Activated CD4-positive, alpha-beta T cell treated with anti-CD3 and anti-CD28 coated beads, Interleukin-2, amount 10 ng/mL, durations not matched to agents 7 days and 5 days (primary cell): ENCODE results near the gene BMP8A. TPM values are rescaled to one million over a fixed set of nuclear protein-coding genes. Genes with fewer than 3 reads are reported as not detected.

Source experiments
- CTCF ChIA-PET: fragments of 350-600 bp; sonication (Branson Sonifier 250); formaldehyde crosslinking; loops from one replicate; lab custom pipeline; 2021; ENCODE audit warnings: antibody characterized with exemption; lab: Charles Lee
- POLR2A ChIA-PET: fragments of 350-600 bp; sonication (Branson Sonifier 250); formaldehyde crosslinking; loops from one replicate; lab custom pipeline; 2021; ENCODE audit warnings: antibody characterized with exemption; lab: Charles Lee
- DNase-seq: peaks from one replicate; pipeline ENCODE4 v3.0.0-alpha.2; 2020
- H3K27ac Mint-ChIP-seq: one replicate; pipeline ENCODE4 v1.8.0; 2021; ENCODE audit warnings: mild to moderate bottlenecking, moderate library complexity, mixed read lengths
- H3K27me3 Mint-ChIP-seq: one replicate; pipeline ENCODE4 v1.8.0; 2021; ENCODE audit warnings: mixed read lengths
- H3K36me3 Mint-ChIP-seq: one replicate; pipeline ENCODE4 v1.8.0; 2021; ENCODE audit warnings: low read depth, mixed read lengths
- H3K4me1 Mint-ChIP-seq: one replicate; pipeline ENCODE4 v1.8.0; 2021; ENCODE audit warnings: mixed read lengths
- H3K4me3 Mint-ChIP-seq: one replicate; pipeline ENCODE4 v1.8.0; 2021; ENCODE audit warnings: mild to moderate bottlenecking, moderate library complexity, mixed read lengths
- H3K9me3 Mint-ChIP-seq: one replicate; pipeline ENCODE4 v1.8.0; 2021; ENCODE audit warnings: mixed read lengths
- total RNA-seq, 2 experiments: library from RNA; stranded (reverse); gene quantifications; one replicate each; pipeline ENCODE4 v1.2.3, GENCODE V29; 2021

BMP8A gene
- total RNA-seq, 2 experiments from 2014 or later, result not detected

- no peaks in the 10 kb centered on the region for H3K27me3 Mint-ChIP-seq
- POLR2A ChIA-PET, result no interaction called here
Observed at GRCh38 chr1:39544327-39544726, 52.9 kb downstream of the BMP8A start.

DNA sequence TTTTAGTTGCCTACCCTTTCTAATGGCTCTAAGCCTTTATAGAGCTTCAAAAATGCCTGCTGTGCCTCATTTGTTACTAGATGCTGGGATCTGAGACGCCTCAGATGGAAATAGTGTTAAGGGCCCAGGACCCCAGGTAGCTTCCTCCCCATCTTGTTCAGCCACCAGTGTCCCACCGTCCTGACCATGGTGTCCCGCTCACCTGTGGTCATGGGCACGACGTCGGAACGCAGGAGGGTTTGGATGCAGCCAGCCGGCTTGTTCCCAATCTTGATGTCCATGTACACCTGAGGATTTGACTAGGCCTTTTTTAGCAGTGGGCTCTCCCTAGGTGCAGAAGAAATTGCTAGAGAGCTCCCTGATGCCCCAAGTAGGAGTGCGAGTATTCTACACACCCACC is 54.1 kb downstream of the BMP8A start:
- POLR2A ChIA-PET, result no interaction called here
- no peaks in the 10 kb centered on the region for H3K27me3 Mint-ChIP-seq
- CTCF ChIA-PET, result interaction anchor here (0.7 to 1.1 kb wide), 2 partner anchors 16 to 18 kb away, joined by 3 read pairs; no protein-coding TSS in a partner anchor
- H3K36me3 Mint-ChIP-seq, result peaks cover 9% of the 10 kb centered on the region
- no peak for DNase-seq
- no peak overlapping the region for H3K27ac Mint-ChIP-seq
- no peaks in the 10 kb centered on the region for H3K9me3 Mint-ChIP-seq
- H3K4me3 Mint-ChIP-seq, result no peak overlapping the region
- no peaks in the 10 kb centered on the region for H3K4me1 Mint-ChIP-seq

More at GRCh38 chr1:39544327-39544726, 52.9 kb downstream of the BMP8A start:
- Mint-ChIP-seq H3K36me3 (peaks cover 9% of the 10 kb centered on the region), H3K4me1 (no peaks in the 10 kb centered on the region), H3K9me3 (no peaks in the 10 kb centered on the region), H3K4me3 (no peak overlapping the region), H3K27ac (no peak overlapping the region)
- CTCF ChIA-PET, result no interaction called here
- no peak for DNase-seq

DNA sequence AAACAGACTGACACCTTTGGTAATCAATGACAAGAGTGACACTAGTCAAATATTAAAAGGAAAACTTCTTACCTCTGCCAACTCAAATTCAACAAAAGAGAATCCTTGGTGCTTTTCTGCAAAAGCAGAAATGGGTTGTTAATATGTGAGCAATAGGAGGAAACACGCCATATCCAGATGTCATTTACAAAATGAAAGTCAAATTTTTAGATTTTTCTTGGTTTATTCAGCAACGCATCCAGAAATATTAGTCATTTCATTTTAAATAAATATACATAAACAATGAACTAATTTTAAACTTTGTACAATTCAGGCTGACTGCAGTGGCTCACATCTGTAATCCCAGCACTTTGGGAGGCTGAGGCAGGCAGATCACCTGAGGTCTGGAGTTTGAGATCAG is 62.8 kb downstream of the BMP8A start:
- peaks cover 7% of the 10 kb centered on the region for H3K4me1 Mint-ChIP-seq
- no peaks in the 10 kb centered on the region for H3K27me3 Mint-ChIP-seq
- no peaks in the 10 kb centered on the region for H3K9me3 Mint-ChIP-seq
- H3K27ac Mint-ChIP-seq, result no peak overlapping the region
- no peak overlapping the region for H3K4me3 Mint-ChIP-seq
- H3K36me3 Mint-ChIP-seq, result peaks cover 12% of the 10 kb centered on the region
- ChIA-PET POLR2A (no interaction called here), CTCF (no interaction called here)
- no peak for DNase-seq

- DNase-seq, result no peak
- Mint-ChIP-seq H3K4me3 (no peak overlapping the region), H3K4me1 (peaks cover 22% of the 10 kb centered on the region), H3K27ac (peak overlapping the region; percentile 3), H3K36me3 (peaks cover 66% of the 10 kb centered on the region), H3K27me3 (no peaks in the 10 kb centered on the region), H3K9me3 (no peaks in the 10 kb centered on the region)
- ChIA-PET CTCF (interaction anchor here (1.0 to 1.6 kb wide), 2 partner anchors 13 to 16 kb away, joined by 3 to 4 read pairs; no protein-coding TSS in a partner anchor), POLR2A (no interaction called here)
Observed at GRCh38 chr1:39561279-39561678, 69.8 kb downstream of the BMP8A start.

GRCh38 chr1:39562886-39563285 is 71.5 kb downstream of the BMP8A start:
- peaks cover 78% of the 10 kb centered on the region for H3K36me3 Mint-ChIP-seq
- ChIA-PET POLR2A (no interaction called here), CTCF (interaction anchor here (1.1 kb wide), 1 partner anchor 24 kb away, joined by 4 read pairs; no protein-coding TSS in a partner anchor)
- H3K27me3 Mint-ChIP-seq, result no peaks in the 10 kb centered on the region
- H3K4me1 Mint-ChIP-seq, result peaks cover 25% of the 10 kb centered on the region
- no peak overlapping the region for H3K4me3 Mint-ChIP-seq
- H3K27ac Mint-ChIP-seq, result no peak overlapping the region
- no peaks in the 10 kb centered on the region for H3K9me3 Mint-ChIP-seq
- no peak for DNase-seq

DNA sequence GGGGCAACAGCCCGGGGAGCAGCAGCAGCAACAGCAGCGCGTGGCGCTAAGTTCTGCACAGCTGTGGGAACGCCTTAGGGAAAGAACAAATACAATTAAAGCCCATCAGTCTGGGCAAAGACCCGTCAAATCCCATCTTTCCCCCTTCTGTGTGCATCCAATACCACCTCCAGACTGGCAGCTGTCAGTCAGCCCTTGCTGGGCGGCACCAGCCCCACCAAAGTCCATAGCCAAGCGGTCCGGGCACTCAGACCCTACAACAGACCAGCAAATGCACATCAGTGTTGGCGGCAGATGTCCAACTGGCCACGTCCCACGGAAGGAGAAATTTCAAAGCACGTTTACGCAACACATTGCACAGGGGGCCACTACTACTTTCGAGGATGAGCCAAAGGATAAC is 72.2 kb downstream of the BMP8A start:
- no peak overlapping the region for H3K27ac Mint-ChIP-seq
- CTCF ChIA-PET, result interaction anchor here (1.1 kb wide), 1 partner anchor 25 kb away, joined by 4 read pairs; no protein-coding TSS in a partner anchor

GRCh38 chr1:39564340-39564739 is 72.9 kb downstream of the BMP8A start:
- no peak overlapping the region for H3K4me3 Mint-ChIP-seq
- ChIA-PET POLR2A (no interaction called here), CTCF (no interaction called here)
- no peak overlapping the region for H3K27ac Mint-ChIP-seq
- no peaks in the 10 kb centered on the region for H3K9me3 Mint-ChIP-seq
- no peak for DNase-seq
- no peaks in the 10 kb centered on the region for H3K27me3 Mint-ChIP-seq
- H3K4me1 Mint-ChIP-seq, result peaks cover 19% of the 10 kb centered on the region
- H3K36me3 Mint-ChIP-seq, result peaks cover 77% of the 10 kb centered on the region

More for the DNA sequence above, 72.2 kb downstream of the BMP8A start:
- no peak for DNase-seq
- H3K9me3 Mint-ChIP-seq, result no peaks in the 10 kb centered on the region
- POLR2A ChIA-PET, result no interaction called here
- no peak overlapping the region for H3K4me3 Mint-ChIP-seq
- peaks cover 21% of the 10 kb centered on the region for H3K4me1 Mint-ChIP-seq
- H3K27me3 Mint-ChIP-seq, result no peaks in the 10 kb centered on the region
- peaks cover 79% of the 10 kb centered on the region for H3K36me3 Mint-ChIP-seq

- ChIA-PET POLR2A (no interaction called here), CTCF (interaction anchor here (2.1 kb wide), 1 partner anchor 11 kb away, joined by 6 read pairs; no protein-coding TSS in a partner anchor)
- no peak for DNase-seq
- Mint-ChIP-seq H3K27ac (no peak overlapping the region), H3K4me1 (peaks cover 17% of the 10 kb centered on the region), H3K27me3 (no peaks in the 10 kb centered on the region), H3K9me3 (no peaks in the 10 kb centered on the region), H3K4me3 (no peak overlapping the region), H3K36me3 (peaks cover 75% of the 10 kb centered on the region)
Observed at GRCh38 chr1:39564941-39565340, 73.5 kb downstream of the BMP8A start.

GRCh38 chr1:39566441-39567137 is 75.2 kb downstream of the BMP8A start:
- no peak for DNase-seq
- Mint-ChIP-seq H3K9me3 (no peaks in the 10 kb centered on the region), H3K4me1 (peaks cover 18% of the 10 kb centered on the region), H3K36me3 (peaks cover 68% of the 10 kb centered on the region), H3K4me3 (no peak overlapping the region), H3K27ac (no peak overlapping the region), H3K27me3 (no peaks in the 10 kb centered on the region)
- CTCF ChIA-PET, result interaction anchor here (1.0 to 2.1 kb wide), 3 partner anchors 7 to 11 kb away, joined by 3 to 6 read pairs (median 4); no protein-coding TSS in a partner anchor
- POLR2A ChIA-PET, result no interaction called here

DNA sequence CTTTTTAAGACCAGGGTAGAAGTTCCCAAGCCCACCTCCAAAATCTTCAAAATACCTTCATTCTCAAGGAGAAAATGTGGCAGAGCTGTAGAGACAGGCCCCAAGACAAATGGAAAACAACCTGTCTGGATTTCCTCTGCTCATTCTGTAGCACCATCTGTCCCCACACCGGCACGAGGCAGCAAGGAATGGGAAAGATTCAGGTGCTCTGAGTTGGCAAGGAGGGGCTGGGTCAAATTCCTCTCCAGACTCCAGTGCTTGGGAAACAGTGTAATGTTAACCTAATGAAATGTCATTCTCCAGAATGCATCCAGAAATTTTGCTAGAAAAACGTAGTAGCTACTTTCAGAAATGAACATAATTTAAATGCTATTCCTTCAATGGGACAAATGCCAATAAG is 75.9 kb downstream of the BMP8A start:
- Mint-ChIP-seq H3K4me3 (no peak overlapping the region), H3K9me3 (no peaks in the 10 kb centered on the region), H3K27me3 (no peaks in the 10 kb centered on the region), H3K4me1 (peaks cover 25% of the 10 kb centered on the region), H3K36me3 (peaks cover 69% of the 10 kb centered on the region), H3K27ac (no peak overlapping the region)
- no peak for DNase-seq
- ChIA-PET POLR2A (no interaction called here), CTCF (no interaction called here)

GRCh38 chr1:39568208-39568607 is 76.8 kb downstream of the BMP8A start:
- H3K27ac Mint-ChIP-seq, result no peak overlapping the region
- peaks cover 34% of the 10 kb centered on the region for H3K4me1 Mint-ChIP-seq
- DNase-seq, result no peak
- H3K27me3 Mint-ChIP-seq, result no peaks in the 10 kb centered on the region
- ChIA-PET CTCF (interaction anchor here (0.7 kb wide), 1 partner anchor 12 kb away, joined by 3 read pairs; no protein-coding TSS in a partner anchor), POLR2A (no interaction called here)
- H3K36me3 Mint-ChIP-seq, result peaks cover 70% of the 10 kb centered on the region
- H3K9me3 Mint-ChIP-seq, result no peaks in the 10 kb centered on the region
- no peak overlapping the region for H3K4me3 Mint-ChIP-seq

GRCh38 chr1:39569034-39569433 is 77.6 kb downstream of the BMP8A start:
- CTCF ChIA-PET, result interaction anchor here (0.6 kb wide), 1 partner anchor 68 kb away, joined by 5 read pairs; no protein-coding TSS in a partner anchor
- DNase-seq, result no peak
- POLR2A ChIA-PET, result no interaction called here
- peaks cover 69% of the 10 kb centered on the region for H3K36me3 Mint-ChIP-seq
- H3K27ac Mint-ChIP-seq, result no peak overlapping the region
- no peak overlapping the region for H3K4me3 Mint-ChIP-seq
- H3K4me1 Mint-ChIP-seq, result peaks cover 42% of the 10 kb centered on the region
- H3K27me3 Mint-ChIP-seq, result no peaks in the 10 kb centered on the region
- H3K9me3 Mint-ChIP-seq, result no peaks in the 10 kb centered on the region

DNA sequence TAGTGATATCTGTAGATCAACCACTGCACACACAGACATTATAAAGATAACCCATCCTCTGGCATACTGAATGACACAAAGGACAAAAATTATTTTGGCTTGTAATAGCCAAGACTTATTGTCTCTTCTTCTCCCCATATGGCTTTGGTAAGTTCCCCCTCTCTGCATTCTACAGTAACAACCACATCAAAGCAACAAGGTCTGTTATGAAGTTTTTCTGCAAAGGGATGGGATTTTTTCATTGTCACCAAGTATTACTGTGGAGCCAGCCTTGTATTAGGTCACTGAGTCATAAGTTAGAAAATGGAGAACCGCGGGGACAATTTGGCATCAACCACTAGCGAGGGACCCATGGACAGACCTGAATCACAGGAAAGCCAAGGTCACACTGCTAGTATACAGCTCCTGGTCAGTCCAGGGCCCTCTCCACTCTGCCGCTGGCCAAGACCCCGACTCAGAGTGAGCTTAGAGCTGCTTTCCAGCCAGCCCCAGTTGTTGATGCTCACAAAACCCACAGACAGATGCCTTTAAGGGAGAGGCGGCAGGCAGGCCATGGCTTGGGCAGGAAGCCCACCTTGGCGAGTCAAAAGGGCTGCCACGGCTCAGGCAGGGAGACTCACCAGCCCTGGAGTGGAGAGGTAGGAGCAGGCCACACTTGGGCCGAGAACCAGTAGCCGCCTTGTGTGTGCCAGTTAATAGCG is 79.2 kb downstream of the BMP8A start:
- ChIA-PET CTCF (no interaction called here), POLR2A (no interaction called here)
- DNase-seq, result no peak
- H3K4me1 Mint-ChIP-seq, result peaks cover 55% of the 10 kb centered on the region
- H3K4me3 Mint-ChIP-seq, result no peak overlapping the region
- H3K9me3 Mint-ChIP-seq, result no peaks in the 10 kb centered on the region
- H3K36me3 Mint-ChIP-seq, result peaks cover 74% of the 10 kb centered on the region
- H3K27me3 Mint-ChIP-seq, result no peaks in the 10 kb centered on the region
- no peak overlapping the region for H3K27ac Mint-ChIP-seq
